Measurements from ENCODE around the gene REL. TPM values are rescaled to one million over a fixed set of nuclear protein-coding genes. Genes with fewer than 3 reads are reported as not detected.
"Not testable (repeated sequence)": the region's sequence is repeated elsewhere in the genome, so short reads cannot be mapped to it uniquely, and the experiment has no call there.

The REL gene
- total RNA-seq, 6 experiments from 2014 or later: 2.5 to 3.9 (median 3.3) TPM

GRCh38 chr2:60885683-60886082, 4.3 kb downstream of the REL start:
- Mint-ChIP-seq H3K4me3 (no peak overlapping the region), H3K4me1 (ENCODE audit: low read depth) (peaks cover 46% of the 10 kb centered on the region), H3K36me3 (ENCODE audit: low read depth) (peaks cover 5% of the 10 kb centered on the region; the same call in 1 of the 2 replicates), H3K27ac (no peak overlapping the region), H3K27me3 (ENCODE audit: insufficient read depth) (no peaks in the 10 kb centered on the region; the same call in 1 of the 2 replicates), H3K9me3 (no peaks in the 10 kb centered on the region)
- TF ChIP-seq, protein P1, sequence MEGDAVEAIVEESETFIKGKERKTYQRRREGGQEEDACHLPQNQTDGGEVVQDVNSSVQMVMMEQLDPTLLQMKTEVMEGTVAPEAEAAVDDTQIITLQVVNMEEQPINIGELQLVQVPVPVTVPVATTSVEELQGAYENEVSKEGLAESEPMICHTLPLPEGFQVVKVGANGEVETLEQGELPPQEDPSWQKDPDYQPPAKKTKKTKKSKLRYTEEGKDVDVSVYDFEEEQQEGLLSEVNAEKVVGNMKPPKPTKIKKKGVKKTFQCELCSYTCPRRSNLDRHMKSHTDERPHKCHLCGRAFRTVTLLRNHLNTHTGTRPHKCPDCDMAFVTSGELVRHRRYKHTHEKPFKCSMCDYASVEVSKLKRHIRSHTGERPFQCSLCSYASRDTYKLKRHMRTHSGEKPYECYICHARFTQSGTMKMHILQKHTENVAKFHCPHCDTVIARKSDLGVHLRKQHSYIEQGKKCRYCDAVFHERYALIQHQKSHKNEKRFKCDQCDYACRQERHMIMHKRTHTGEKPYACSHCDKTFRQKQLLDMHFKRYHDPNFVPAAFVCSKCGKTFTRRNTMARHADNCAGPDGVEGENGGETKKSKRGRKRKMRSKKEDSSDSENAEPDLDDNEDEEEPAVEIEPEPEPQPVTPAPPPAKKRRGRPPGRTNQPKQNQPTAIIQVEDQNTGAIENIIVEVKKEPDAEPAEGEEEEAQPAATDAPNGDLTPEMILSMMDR (IDR thresholded peaks at IDR 0.05): no peak
- no peak for DNase-seq

- H3K27ac Mint-ChIP-seq: no peak overlapping the region
- H3K36me3 Mint-ChIP-seq (ENCODE audit: low read depth): peaks cover 5% of the 10 kb centered on the region; the same call in 1 of the 2 replicates
- no peaks in the 10 kb centered on the region for H3K27me3 Mint-ChIP-seq (ENCODE audit: insufficient read depth)
- TF ChIP-seq, protein P1 (IDR thresholded peaks at IDR 0.05): no peak
- no peaks in the 10 kb centered on the region for H3K9me3 Mint-ChIP-seq
- no peak for DNase-seq
- no peak overlapping the region for H3K4me3 Mint-ChIP-seq
- H3K4me1 Mint-ChIP-seq (ENCODE audit: low read depth): peaks cover 46% of the 10 kb centered on the region
These were observed 5.6 kb downstream of the REL start for GRCh38 chr2:60886991-60887390.

- no peak for DNase-seq
- Mint-ChIP-seq H3K4me1 (ENCODE audit: low read depth) (peaks cover 32% of the 10 kb centered on the region), H3K9me3 (no peaks in the 10 kb centered on the region), H3K27ac (no peak overlapping the region), H3K27me3 (ENCODE audit: insufficient read depth) (no peaks in the 10 kb centered on the region), H3K4me3 (no peak overlapping the region), H3K36me3 (ENCODE audit: low read depth) (peaks cover 5% of the 10 kb centered on the region; the same call in 1 of the 2 replicates)
- TF ChIP-seq, protein P1 (IDR thresholded peaks at IDR 0.05): no peak
These were observed 7.5 kb downstream of the REL start for GRCh38 chr2:60888853-60889252.

GRCh38 chr2:60889581-60890392, 8.4 kb downstream of the REL start:
- H3K9me3 Mint-ChIP-seq, H3K4me3 Mint-ChIP-seq, H3K27ac Mint-ChIP-seq: not testable (repeated sequence)

GRCh38 chr2:60890393-60890707, 9.0 kb downstream of the REL start:
- TF ChIP-seq, protein P1 (IDR thresholded peaks at IDR 0.05): no peak
- H3K27me3 Mint-ChIP-seq (ENCODE audit: insufficient read depth): no peaks in the 10 kb centered on the region
- H3K36me3 Mint-ChIP-seq (ENCODE audit: low read depth): peaks cover 5% of the 10 kb centered on the region; the same call in 1 of the 2 replicates
- DNase-seq: no peak
- H3K27ac Mint-ChIP-seq: no peak overlapping the region
- H3K4me3 Mint-ChIP-seq: no peak overlapping the region
- no peaks in the 10 kb centered on the region for H3K9me3 Mint-ChIP-seq
- H3K4me1 Mint-ChIP-seq (ENCODE audit: low read depth): peaks cover 18% of the 10 kb centered on the region

More at GRCh38 chr2:60889581-60890392, 8.4 kb downstream of the REL start:
- H3K36me3 Mint-ChIP-seq (ENCODE audit: low read depth); H3K27me3 Mint-ChIP-seq (ENCODE audit: insufficient read depth); DNase-seq: not testable (repeated sequence)
- H3K4me1 Mint-ChIP-seq (ENCODE audit: low read depth): peaks cover 24% of the 10 kb centered on the region

DNA sequence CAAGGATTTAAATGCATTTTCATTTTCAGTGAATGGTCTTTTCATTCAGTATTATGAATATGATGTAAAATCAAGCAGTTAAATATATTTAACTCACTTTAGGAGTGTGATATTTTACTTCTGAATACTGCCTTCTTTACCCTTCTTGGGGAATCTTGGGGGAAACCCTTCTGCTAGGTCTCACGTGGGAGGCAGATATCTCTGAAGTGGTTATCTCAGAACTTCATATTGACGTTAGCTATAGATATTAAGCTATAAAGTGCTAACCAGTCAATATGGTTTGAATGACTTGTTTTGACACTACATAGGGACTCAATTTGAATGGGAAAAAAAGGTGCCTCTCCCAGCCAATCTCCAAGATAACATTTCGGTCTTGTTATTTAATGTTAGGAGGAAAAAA, 9.8 kb downstream of the REL start:
- Mint-ChIP-seq H3K36me3 (ENCODE audit: low read depth) (peaks cover 5% of the 10 kb centered on the region; the same call in 1 of the 2 replicates), H3K9me3 (no peaks in the 10 kb centered on the region), H3K4me1 (ENCODE audit: low read depth) (peaks cover 10% of the 10 kb centered on the region), H3K27ac (no peak overlapping the region), H3K4me3 (no peak overlapping the region), H3K27me3 (ENCODE audit: insufficient read depth) (no peaks in the 10 kb centered on the region)
- no peak for DNase-seq
- TF ChIP-seq, protein P1 (IDR thresholded peaks at IDR 0.05): no peak
